Sigmoid colon (tissue), 4 donors: Measurements from ENCODE around the gene ITGA1.

Source experiments
- CTCF ChIP-seq, 4 experiments: fragments of 450-650 bp in 3 of 4; fragments of 200-600 bp in 1 of 4; IDR thresholded peaks; one replicate each; pipeline ENCODE4 v1.5.1; 2016 to 2019; ENCODE audit warnings: antibody characterized with exemption in 4 of 4, mild to moderate bottlenecking in 3 of 4, moderate library complexity in 2 of 4
- POLR2A ChIP-seq, 2 donors: fragments of 450-650 bp; IDR thresholded peaks; one replicate each; pipeline ENCODE4 v1.6.1; 2016; ENCODE audit warnings: antibody characterized with exemption in 2 of 2, mild to moderate bottlenecking in 2 of 2, moderate library complexity in 2 of 2
- POLR2AphosphoS5 ChIP-seq, 4 donors: sonication (generic); formaldehyde crosslinking; IDR thresholded peaks; one replicate each; pipeline ENCODE4 v1.6.1; 2017; ENCODE audit warnings: antibody characterized with exemption in 4 of 4

DNA sequence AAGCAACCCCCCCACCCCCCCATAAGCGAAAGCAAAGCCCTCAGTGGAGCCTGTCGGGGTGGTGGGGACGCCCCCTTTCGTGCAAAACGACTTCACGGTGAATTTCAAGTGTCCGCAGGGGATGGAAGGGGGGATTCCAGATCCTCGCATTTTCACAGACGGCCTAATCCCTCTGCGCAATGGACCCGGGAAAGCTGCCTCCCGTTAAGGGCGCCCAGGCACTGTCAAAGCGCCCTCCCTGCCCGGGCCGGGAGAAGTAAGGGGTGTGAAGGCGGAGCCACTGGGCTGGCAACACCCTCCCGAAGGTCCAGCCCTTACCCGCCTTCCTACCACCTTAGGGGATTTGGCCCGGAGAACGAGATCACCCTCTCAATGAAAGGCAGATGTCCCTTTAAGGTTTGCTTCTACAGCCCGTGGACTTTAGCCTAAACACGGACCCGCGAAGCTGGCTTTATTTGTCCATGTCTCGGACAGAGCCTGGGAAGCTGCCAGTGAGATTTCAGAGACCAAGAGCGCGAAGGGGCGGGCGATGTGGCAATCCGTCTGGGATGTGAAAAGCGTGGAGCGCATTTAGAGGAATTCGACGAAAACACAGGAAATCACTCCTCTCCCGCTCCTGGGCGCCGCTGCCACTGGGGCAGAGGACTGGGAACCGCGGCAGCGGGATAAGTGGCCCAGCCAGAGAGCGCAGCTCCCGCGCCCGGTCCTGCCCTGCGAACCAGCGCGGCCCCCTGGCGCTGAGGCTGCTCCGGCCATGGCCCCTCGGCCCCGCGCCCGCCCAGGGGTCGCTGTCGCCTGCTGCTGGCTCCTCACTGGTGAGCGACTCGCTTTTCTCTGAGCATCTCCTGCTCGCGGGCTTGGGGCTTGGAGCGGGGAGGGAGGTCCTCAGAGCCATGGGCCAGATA is at the start of gene ITGA1, which contains the start of gene PELO:
- TF ChIP-seq POLR2A (IDR thresholded peaks at IDR 0.05), result peak; percentile 23 to 32
- peak in 1 of 4 experiments; percentile 22 for TF ChIP-seq CTCF (IDR thresholded peaks at IDR 0.05)
- peak; percentile 70 to 85 (median 83) for TF ChIP-seq POLR2AphosphoS5 (IDR thresholded peaks at IDR 0.05)
